Measurements from ENCODE around the gene INSRR.
A peak's percentile ranks its signal among the peaks of the same experiment; 100 is the strongest.

The INSRR gene

GRCh38 chr1:156893048-156893953 lies 34.4 kb upstream of the INSRR start, which contains the start of gene PEAR1:
PEAR1 (plus strand) TSS chr1:156893718; CDS start chr1:156903927, 10,209 bp downstream.
- DNase-seq: no peak

GRCh38 chr1:156892190-156893047 lies 33.5 kb upstream of the INSRR start:
- DNase-seq: peak; percentile 93

- peak; percentile 87 for DNase-seq
Observed at GRCh38 chr1:156889802-156890580, 31.1 kb upstream of the INSRR start.

- DNase-seq: no peak
Observed at GRCh38 chr1:156887734-156888133, 28.8 kb upstream of the INSRR start.

GRCh38 chr1:156887317-156887716 lies 28.4 kb upstream of the INSRR start:
- DNase-seq: no peak

GRCh38 chr1:156886583-156887281 lies 27.8 kb upstream of the INSRR start:
- DNase-seq: peak; percentile 23

GRCh38 chr1:156885880-156886355 lies 27.0 kb upstream of the INSRR start:
- no peak for DNase-seq

GRCh38 chr1:156885314-156885713 lies 26.4 kb upstream of the INSRR start:
- DNase-seq: no peak

- no peak for DNase-seq
Observed at GRCh38 chr1:156884560-156885184, 25.8 kb upstream of the INSRR start.

- no peak for DNase-seq
Observed at GRCh38 chr1:156883919-156884318, 25.0 kb upstream of the INSRR start.

GRCh38 chr1:156882543-156882942 lies 23.6 kb upstream of the INSRR start:
- DNase-seq: no peak

- DNase-seq: no peak
Observed at GRCh38 chr1:156881663-156882062, 22.7 kb upstream of the INSRR start.

- no peak for DNase-seq
Observed at GRCh38 chr1:156881101-156881500, 22.2 kb upstream of the INSRR start.

GRCh38 chr1:156880473-156880872 lies 21.6 kb upstream of the INSRR start:
- DNase-seq: no peak

GRCh38 chr1:156879876-156880275 lies 21.0 kb upstream of the INSRR start:
- DNase-seq: no peak

GRCh38 chr1:156877433-156878170 lies 18.7 kb upstream of the INSRR start:
- DNase-seq: no peak

- no peak for DNase-seq
Observed at GRCh38 chr1:156876281-156876680, 17.4 kb upstream of the INSRR start.

GRCh38 chr1:156875341-156875615 lies 16.4 kb upstream of the INSRR start:
- DNase-seq: no peak

GRCh38 chr1:156874572-156875340 lies 15.8 kb upstream of the INSRR start:
- DNase-seq: no peak

- no peak for DNase-seq
Observed at GRCh38 chr1:156874142-156874541, 15.2 kb upstream of the INSRR start.
